Fibroblast of the aortic adventitia (primary cell): ENCODE measurements around the gene ZNF275. TPM values are rescaled to one million over a fixed set of nuclear protein-coding genes. Genes with fewer than 3 reads are reported as not detected.

ENCODE experiments used
- DNase-seq: peaks from one replicate; pipeline ENCODE4 v3.0.0-alpha.2; 2010; ENCODE audit warnings: low read depth
- H3K4me3 ChIP-seq: 2 replicates; pipeline ENCODE4 v1.5.1; 2011; ENCODE audit warnings: low read depth, mild to moderate bottlenecking, control low read depth, low read length, moderate library complexity
- CTCF ChIP-seq: IDR thresholded peaks from 2 replicates; pipeline ENCODE4 v1.5.1; 2011; ENCODE audit warnings: mild to moderate bottlenecking, low read length, control low read depth, inconsistent platforms; ENCODE audit not compliant: insufficient read depth
- total RNA-seq: library from RNA; depleted of rRNA; stranded (reverse); fragments of >200 nt; gene quantifications from 2 replicates; pipeline ENCODE4 v1.2.3, GENCODE V29; 2012; ENCODE audit warnings: low replicate concordance

The ZNF275 gene
- total RNA-seq, 1 donor, result 10.1 TPM

DNA sequence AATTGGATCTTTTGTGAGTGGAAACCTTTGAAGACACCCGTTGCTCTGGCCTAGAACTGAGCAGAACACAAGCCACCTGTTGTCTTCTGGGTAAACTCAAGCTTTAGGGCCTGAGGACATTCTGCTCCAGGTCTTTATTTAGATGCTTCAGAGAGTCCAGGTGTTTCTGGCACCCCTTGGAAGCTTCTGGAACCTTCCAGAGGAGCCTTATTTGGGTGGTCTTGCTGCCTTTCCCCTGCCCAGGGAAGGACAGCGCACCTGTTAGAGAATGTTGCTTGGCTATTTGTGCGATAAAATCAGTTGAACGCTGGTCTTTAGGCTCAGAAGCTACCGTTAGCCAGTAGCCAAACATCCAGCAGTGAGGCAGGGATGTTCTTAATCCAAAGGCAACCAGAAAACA, 3.0 kb downstream of the ZNF275 start:
- no peak for TF ChIP-seq CTCF
- DNase-seq, result no peak
- H3K4me3 ChIP-seq, result no peak overlapping the region

- H3K4me3 ChIP-seq, result no peak overlapping the region
- no peak for TF ChIP-seq CTCF
- no peak for DNase-seq
Measured at GRCh38 chrX:153338836-153339235, 4.9 kb downstream of the ZNF275 start.

DNA sequence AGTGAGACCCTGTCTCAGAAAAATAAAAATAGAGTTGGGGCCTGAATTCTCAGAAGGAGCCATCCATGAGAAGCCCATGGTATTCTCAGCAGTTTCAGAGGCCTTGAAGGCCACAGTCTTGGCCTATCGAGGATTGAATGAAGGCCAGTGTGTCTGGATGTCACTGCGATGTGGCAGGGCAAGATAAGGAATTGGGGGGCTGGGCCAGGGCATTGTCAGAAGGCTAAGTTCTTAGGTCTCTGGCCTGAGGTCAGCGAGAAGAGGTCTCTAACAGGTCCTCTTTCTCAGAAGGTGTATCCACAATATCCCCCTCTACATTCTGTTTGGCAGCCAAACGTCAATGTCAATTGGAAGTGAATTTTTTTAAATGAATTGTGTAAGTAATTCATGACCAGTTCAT, 5.7 kb downstream of the ZNF275 start:
- no peak for DNase-seq
- H3K4me3 ChIP-seq, result no peak overlapping the region
- no peak for TF ChIP-seq CTCF

- no peak for DNase-seq
- H3K4me3 ChIP-seq, result no peak overlapping the region
- no peak for TF ChIP-seq CTCF
Measured at GRCh38 chrX:153340111-153340510, 6.2 kb downstream of the ZNF275 start.

GRCh38 chrX:153342762-153343558, 9.0 kb downstream of the ZNF275 start:
- TF ChIP-seq CTCF, result no peak
- H3K4me3 ChIP-seq, result no peak overlapping the region
- DNase-seq, result peak; percentile 4

DNA sequence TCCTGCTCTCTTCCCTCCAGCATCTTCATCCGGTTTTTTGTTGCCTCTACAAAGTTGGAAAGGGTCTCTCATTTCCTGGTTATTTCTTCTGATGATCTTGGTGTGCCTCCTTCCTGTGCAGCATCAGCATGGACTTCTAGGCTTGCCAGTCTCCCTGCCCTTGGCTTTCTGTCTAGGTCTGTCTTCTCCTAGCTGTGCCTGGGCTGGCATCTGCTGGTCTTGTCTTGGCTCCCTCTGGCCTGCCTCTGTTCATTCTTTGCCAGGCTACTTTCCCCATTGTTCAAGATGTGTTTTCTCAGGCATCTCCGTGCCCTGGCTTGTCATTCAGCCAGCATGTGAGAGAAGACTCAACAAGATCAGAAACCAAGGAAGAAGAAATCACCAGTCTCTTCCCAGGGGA, 9.7 kb downstream of the ZNF275 start:
- no peak for TF ChIP-seq CTCF
- H3K4me3 ChIP-seq, result no peak overlapping the region
- no peak for DNase-seq

- TF ChIP-seq CTCF, result no peak
- no peak overlapping the region for H3K4me3 ChIP-seq
- DNase-seq, result no peak
Measured at GRCh38 chrX:153347530-153347929, 13.6 kb downstream of the ZNF275 start.
